ENCODE measurements around the gene LIX1L.

LIX1L gene

GRCh38 chr1:145947551-145947950 lies 10.3 kb downstream of the LIX1L start:
- TF ChIP-seq GATA3 (IDR thresholded peaks at IDR 0.05; ENCODE audit: low read depth, low read length) (no peak), GATA2 (IDR thresholded peaks at IDR 0.05; ENCODE audit: low read depth, low read length) (no peak)

- TF ChIP-seq GATA3 (IDR thresholded peaks at IDR 0.05; ENCODE audit: low read depth, low read length), result no peak
- no peak for TF ChIP-seq GATA2 (IDR thresholded peaks at IDR 0.05; ENCODE audit: low read depth, low read length)
Measured at GRCh38 chr1:145946477-145946986, 11.3 kb downstream of the LIX1L start.

DNA sequence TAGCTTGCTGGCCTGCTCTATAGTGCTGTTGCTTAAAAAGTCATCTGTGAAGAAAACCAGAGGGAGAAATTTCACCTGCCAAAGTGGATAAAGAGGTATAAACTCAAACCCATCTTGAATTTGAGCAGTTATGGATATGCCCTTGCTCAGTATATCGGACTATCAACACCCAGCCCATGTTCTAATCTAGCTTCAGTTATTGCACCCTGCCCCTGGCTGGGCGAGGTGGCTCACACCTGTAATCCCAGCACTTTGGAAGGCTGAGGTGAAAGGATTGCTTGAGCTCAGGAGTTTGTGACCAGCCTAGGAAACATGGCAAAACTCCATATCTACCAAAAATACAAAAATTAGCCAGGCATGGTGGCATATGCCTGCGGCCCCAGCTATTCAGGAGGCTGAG lies 13.3 kb downstream of the LIX1L start:
- TF ChIP-seq GATA2 (IDR thresholded peaks at IDR 0.05; ENCODE audit: low read depth, low read length) (no peak), GATA3 (IDR thresholded peaks at IDR 0.05; ENCODE audit: low read depth, low read length) (no peak)

DNA sequence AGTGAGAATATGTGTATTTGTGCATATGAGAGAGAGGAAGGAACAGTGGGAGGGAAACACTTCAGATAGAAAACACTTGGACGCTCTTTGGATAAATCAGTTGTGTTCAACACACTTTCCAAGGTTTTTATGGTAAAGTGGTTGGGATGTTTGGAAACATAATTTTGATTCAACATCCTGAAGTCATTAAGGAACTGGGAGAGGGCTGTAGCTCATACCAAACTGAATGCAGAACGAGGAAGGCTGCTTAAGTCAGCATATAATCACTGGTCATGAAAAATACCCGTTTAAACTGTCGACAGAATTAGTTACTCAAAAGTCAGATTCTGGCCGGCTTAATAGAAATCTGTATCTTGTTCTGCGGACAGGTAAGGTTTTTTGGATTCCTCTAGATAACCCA lies 14.9 kb downstream of the LIX1L start:
- TF ChIP-seq GATA2 (IDR thresholded peaks at IDR 0.05; ENCODE audit: low read depth, low read length), result no peak
- no peak for TF ChIP-seq GATA3 (IDR thresholded peaks at IDR 0.05; ENCODE audit: low read depth, low read length)

- TF ChIP-seq GATA3 (IDR thresholded peaks at IDR 0.05; ENCODE audit: low read depth, low read length), result no peak
- TF ChIP-seq GATA2 (IDR thresholded peaks at IDR 0.05; ENCODE audit: low read depth, low read length), result no peak
Measured at GRCh38 chr1:145942405-145942804, 15.4 kb downstream of the LIX1L start.

- TF ChIP-seq GATA2 (IDR thresholded peaks at IDR 0.05; ENCODE audit: low read depth, low read length), result no peak
Measured at GRCh38 chr1:145937436-145937835, 20.4 kb downstream of the LIX1L start.

DNA sequence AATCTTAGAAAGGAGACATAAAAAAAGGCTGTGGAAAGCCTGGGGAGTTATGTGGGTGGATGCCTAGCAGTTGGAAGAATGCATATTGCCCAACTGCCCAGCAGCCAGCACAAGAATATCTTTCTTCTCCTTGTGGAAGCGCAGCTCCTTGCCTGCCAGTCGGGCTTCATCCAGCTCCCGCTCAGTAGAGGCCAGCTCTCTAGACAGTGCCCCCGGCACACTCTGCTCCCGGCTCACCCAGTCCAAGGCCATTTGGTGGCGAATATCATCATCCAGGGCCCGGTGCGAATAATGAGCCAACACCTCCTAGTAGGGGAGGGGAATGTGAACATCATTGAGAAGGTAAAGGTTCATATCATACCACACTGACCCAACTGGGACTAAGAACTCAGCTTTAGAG lies 21.6 kb downstream of the LIX1L start:
- no peak for TF ChIP-seq GATA3 (IDR thresholded peaks at IDR 0.05; ENCODE audit: low read depth, low read length)
- no peak for TF ChIP-seq GATA2 (IDR thresholded peaks at IDR 0.05; ENCODE audit: low read depth, low read length)

- TF ChIP-seq GATA3 (IDR thresholded peaks at IDR 0.05; ENCODE audit: low read depth, low read length) (no peak), GATA2 (IDR thresholded peaks at IDR 0.05; ENCODE audit: low read depth, low read length) (no peak)
Measured at GRCh38 chr1:145935708-145936107, 22.1 kb downstream of the LIX1L start.

DNA sequence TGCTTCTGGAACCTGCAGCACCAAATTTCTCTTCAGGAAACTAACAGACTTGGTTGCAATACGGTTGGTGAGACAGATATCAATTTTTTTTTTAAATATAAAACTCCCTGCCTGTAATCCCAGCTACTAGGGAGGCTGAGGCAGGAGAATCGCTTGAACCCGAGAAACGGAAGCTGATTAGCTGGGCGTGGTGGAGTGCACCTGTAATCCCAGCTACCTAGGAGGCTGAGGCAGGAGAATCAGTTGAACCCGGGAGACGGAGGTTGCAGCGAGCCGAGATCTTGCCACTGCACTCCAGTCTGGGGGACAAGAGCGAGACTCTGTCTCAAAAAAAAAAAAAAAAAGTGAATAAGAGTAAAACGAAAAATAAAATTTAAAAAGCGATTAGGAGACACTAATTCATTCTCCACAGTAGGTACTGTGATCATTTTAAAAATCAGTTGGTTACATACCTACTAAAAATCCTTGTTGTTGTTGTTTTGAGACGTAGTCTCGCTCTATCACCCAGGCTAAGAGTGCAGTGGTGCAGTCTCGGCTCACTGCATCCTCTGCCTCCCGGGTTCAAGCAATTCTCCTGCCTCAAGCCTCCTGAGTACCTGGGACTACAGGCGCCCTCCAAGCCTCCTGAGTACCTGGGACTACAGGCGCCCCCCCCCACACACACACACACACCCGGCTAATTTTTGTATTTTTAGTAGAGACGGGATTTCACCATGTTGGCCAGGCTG lies 29.7 kb downstream of the LIX1L start:
- TF ChIP-seq GATA2 (IDR thresholded peaks at IDR 0.05; ENCODE audit: low read depth, low read length) (no peak), GATA3 (IDR thresholded peaks at IDR 0.05; ENCODE audit: low read depth, low read length) (no peak)

DNA sequence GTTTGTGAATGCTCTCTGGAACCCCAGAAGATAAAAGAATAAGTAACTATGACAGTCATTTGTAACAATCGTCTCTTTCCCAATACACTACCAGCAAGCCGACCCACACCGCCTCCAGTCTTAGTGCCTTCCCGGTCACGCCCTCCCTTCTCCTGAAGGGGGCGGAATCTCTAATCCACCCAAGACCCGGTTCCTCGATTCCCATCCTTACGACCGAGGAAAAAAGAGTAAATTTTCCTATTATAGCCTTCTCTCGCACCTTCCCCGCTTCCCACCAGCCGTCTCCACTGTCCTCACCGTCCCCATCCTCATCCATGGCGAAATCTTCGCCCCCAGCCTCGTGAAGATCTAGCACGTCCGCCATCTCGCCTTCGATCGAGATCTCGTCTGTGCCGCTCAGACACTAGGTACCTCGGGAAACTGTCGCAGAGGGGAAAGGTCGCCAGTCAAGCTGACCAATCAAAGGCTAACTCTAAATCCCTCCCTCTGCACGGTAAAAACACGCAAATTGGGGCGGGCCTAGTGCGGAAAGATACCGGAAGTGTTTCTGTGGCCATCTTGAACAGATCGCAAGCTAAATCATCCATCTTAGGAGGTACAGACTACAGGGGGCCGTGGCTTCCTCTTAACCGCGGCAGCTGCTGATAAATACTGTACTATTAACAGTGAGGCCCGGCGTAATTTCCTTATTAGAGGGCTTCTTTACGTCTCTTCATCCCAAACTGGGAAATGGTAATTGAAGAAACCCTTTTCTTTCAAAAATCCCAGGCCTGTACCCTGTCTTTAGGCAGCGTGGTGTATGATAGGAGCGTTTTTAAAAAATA lies 30.5 kb downstream of the LIX1L start, which contains the start of gene RBM8A:
TSS of gene RBM8A (minus strand) at position 422 of the 824 bp plus-strand sequence. CDS start at position 364, 58 bp downstream.
- peak; percentile 86 for TF ChIP-seq GATA2 (IDR thresholded peaks at IDR 0.05; ENCODE audit: low read depth, low read length)
- no peak for TF ChIP-seq GATA3 (IDR thresholded peaks at IDR 0.05; ENCODE audit: low read depth, low read length)

DNA sequence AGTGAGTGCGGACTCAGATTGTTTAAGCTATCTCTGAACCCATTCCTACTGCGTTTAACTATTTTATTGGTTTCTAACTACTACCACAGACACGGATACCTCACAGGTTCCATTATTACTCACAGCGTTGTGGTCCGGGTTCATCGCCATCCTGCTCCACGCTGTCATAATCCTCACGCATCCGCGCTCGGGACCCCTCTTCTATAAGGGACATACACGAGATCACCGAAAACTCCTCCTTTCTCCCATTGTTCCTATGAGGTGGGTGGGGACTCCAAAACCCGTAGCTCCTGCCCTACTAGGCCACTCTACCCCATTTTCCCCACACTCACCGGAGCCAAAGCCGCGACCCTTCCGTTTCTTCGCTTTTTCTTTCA lies 31.1 kb downstream of the LIX1L start:
- TF ChIP-seq GATA2 (IDR thresholded peaks at IDR 0.05; ENCODE audit: low read depth, low read length), result no peak
- TF ChIP-seq GATA3 (IDR thresholded peaks at IDR 0.05; ENCODE audit: low read depth, low read length), result no peak

DNA sequence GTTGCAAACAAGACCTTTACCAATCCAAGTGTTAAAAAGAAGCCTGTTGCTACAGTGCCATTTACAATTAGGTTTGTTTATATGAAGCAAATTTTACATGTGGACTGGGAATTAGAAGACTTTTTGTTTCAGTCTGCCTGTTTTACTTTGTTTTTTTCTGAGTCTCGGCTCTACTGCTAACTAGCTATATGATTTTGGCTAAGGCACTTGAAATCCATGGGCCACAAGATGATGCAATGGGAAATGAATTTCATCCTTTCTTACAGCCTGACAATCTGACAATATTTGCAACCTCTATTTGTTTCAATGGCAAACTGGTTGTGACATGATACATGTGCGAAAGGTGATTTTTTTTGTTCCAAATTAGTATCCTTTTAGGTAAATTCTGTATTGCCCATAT lies 35.6 kb downstream of the LIX1L start:
- no peak for TF ChIP-seq GATA3 (IDR thresholded peaks at IDR 0.05; ENCODE audit: low read depth, low read length)

DNA sequence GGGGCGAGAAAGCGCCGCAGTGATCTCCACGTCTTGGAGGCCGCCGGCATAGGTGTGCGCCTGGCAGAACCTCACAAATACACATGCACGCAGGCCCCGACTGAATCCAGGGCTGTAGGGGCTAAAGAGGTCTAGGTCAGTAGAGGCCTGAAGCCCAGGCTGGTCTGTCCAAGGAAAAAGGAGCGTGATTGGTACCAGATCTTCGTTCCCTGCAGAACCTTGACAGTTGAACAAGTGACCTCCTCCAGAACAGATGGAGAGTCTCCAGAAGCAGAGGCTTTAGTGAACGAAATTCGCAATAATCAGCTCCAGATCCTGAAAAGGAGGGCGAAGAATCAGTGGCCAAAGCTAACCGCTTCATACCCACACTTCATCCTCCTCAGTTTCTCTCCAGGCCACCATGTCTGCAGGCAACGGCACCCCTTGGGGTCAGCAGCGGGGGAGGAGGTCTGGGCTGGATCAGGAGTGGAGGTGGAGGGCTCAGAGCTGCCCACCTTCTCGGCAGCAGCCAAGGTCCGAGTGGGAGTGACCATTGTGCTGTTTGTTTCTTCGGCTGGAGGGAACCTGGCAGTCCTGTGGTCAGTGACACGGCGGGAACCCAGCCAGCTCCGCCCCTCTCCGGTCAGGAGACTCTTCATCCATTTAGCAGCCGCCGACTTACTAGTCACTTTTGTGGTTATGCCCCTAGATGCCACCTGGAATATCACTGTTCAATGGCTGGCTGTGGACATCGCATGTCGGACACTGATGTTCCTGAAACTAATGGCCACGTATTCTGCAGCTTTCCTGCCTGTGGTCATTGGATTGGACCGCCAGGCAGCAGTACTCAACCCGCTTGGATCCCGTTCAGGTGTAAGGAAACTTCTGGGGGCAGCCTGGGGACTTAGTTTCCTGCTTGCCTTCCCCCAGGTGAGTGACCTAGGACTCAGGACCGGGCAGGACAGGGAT lies 38.6 kb downstream of the LIX1L start:
- TF ChIP-seq GATA2 (IDR thresholded peaks at IDR 0.05; ENCODE audit: low read depth, low read length) (no peak), GATA3 (IDR thresholded peaks at IDR 0.05; ENCODE audit: low read depth, low read length) (no peak)
